ENCODE measurements around the gene PSTK. TPM values are rescaled to one million over a fixed set of nuclear protein-coding genes. Genes with fewer than 3 reads are reported as not detected.

Gene PSTK
- total and polyA plus RNA-seq, 2 of the 13 experiments (the other 11 are each of a cell fraction or from before 2014, with no cell fraction given): 8.2 to 9.3 TPM

DNA sequence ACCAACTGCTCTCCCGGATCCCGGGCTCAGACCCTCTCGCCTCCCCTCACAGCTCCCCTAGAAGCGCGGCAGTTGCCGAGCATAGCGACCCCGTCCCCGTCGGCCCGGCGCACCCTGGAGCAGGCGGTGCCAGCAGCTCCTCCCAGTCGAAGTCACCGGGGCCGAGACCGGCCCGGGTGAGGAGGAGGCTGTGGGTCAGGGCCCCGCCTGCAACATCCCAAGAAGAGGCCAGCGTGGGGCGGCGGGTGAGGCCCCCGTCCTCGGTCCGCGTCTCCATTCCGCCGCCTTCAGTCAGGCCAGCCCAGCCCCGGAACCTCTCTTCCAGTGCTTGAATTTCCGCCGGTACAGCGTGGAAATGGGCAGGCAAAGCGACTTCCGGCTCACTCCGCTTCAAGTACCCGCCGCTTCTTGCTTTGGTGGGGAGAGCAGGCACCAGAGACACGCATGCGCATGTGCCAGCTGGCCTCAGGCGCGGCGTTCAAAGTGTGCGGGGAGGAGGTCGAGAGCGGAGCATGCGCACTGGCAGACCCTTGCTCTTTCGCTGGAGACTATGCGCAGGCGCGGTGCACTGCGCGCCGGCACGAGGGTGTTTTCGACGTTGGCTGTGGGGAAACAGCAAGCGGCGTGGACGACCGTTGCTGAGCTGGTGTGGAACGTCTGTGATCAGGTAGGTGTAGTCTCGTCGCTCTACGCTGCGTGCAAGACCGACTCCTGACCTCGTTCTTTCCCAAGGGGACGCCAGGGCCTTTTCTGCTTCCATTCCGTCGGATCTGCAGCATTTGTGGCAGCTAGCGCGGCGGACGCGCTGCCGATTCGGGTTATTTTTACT is 26.1 kb upstream of the PSTK start, which contains the start of gene C10orf88 (continued):
- TF ChIP-seq, protein P1, sequence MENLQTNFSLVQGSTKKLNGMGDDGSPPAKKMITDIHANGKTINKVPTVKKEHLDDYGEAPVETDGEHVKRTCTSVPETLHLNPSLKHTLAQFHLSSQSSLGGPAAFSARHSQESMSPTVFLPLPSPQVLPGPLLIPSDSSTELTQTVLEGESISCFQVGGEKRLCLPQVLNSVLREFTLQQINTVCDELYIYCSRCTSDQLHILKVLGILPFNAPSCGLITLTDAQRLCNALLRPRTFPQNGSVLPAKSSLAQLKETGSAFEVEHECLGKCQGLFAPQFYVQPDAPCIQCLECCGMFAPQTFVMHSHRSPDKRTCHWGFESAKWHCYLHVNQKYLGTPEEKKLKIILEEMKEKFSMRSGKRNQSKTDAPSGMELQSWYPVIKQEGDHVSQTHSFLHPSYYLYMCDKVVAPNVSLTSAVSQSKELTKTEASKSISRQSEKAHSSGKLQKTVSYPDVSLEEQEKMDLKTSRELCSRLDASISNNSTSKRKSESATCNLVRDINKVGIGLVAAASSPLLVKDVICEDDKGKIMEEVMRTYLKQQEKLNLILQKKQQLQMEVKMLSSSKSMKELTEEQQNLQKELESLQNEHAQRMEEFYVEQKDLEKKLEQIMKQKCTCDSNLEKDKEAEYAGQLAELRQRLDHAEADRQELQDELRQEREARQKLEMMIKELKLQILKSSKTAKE (CRISPR knock-in tag; IDR thresholded peaks at IDR 0.05; ENCODE audit: borderline replicate concordance): no peak
- TF ChIP-seq ZNF839 (CRISPR knock-in tag; IDR thresholded peaks at IDR 0.05; ENCODE audit: borderline replicate concordance) (peak; percentile 92; the same call in 1 of the 2 replicates), NRL (CRISPR knock-in tag; IDR thresholded peaks at IDR 0.05; ENCODE audit: borderline replicate concordance) (peak; percentile 98), CHD2 (IDR thresholded peaks at IDR 0.05; ENCODE audit: low read depth, low read length) (0 out of 2 replicates have a peak, but pooled peaks have one; percentile 10), MIER3 (CRISPR knock-in tag; IDR thresholded peaks at IDR 0.05; ENCODE audit: borderline replicate concordance) (peak; percentile 95), NFATC3 (CRISPR knock-in tag; IDR thresholded peaks at IDR 0.05) (peak; percentile 54; the same call in 1 of the 2 replicates), ZBTB20 (CRISPR knock-in tag; IDR thresholded peaks at IDR 0.05; ENCODE audit: borderline replicate concordance, low read depth) (peak; percentile 93; the same call in 1 of the 2 replicates), KLF11 (CRISPR knock-in tag; IDR thresholded peaks at IDR 0.05) (peak; percentile 91), ZNF678 (CRISPR knock-in tag; IDR thresholded peaks at IDR 0.05) (peak; percentile 75), MYNN (CRISPR knock-in tag; IDR thresholded peaks at IDR 0.05; ENCODE audit: low read depth) (peak; percentile 67; the same call in 1 of the 2 replicates), HHEX (CRISPR knock-in tag; IDR thresholded peaks at IDR 0.05) (no peak), HES4 (CRISPR knock-in tag; IDR thresholded peaks at IDR 0.05; ENCODE audit: borderline replicate concordance) (peak; percentile 94), RFX1 (IDR thresholded peaks at IDR 0.05) (no peak), TRIM24 (CRISPR knock-in tag; IDR thresholded peaks at IDR 0.05) (no peak), ZNF850 (CRISPR knock-in tag; conservative IDR thresholded peaks at IDR 0.05) (0 out of 2 replicates have a peak, but pooled peaks have one; percentile 47), SNRNP70 (IDR thresholded peaks at IDR 0.05; ENCODE audit: low read depth, low read length) (no peak), NFE2L2 (IDR thresholded peaks at IDR 0.05; ENCODE audit: low read length) (no peak), PHB2 (IDR thresholded peaks at IDR 0.05; ENCODE audit: partially characterized antibody) (no peak), THYN1 (CRISPR knock-in tag; IDR thresholded peaks at IDR 0.05; ENCODE audit: borderline replicate concordance, low read depth) (0 out of 2 replicates have a peak, but pooled peaks have one; percentile 75), ZNF552 (CRISPR knock-in tag; IDR thresholded peaks at IDR 0.05; ENCODE audit: borderline replicate concordance) (peak; percentile 99), RBM39 (IDR thresholded peaks at IDR 0.05; ENCODE audit: low read depth, low read length, poor library complexity, severe bottlenecking) (peak; percentile 92), NONO (IDR thresholded peaks at IDR 0.05) (no peak), NONO (CRISPR knock-in tag; conservative IDR thresholded peaks at IDR 0.05) (peak; percentile 92), SMARCC2 (IDR thresholded peaks at IDR 0.05) (no peak), NCOA1 (CRISPR knock-in tag; IDR thresholded peaks at IDR 0.05) (0 out of 2 replicates have a peak, but pooled peaks have one; percentile 42), HNRNPUL1 (IDR thresholded peaks at IDR 0.05; ENCODE audit: low read depth, low read length) (no peak), TAF1 (CRISPR knock-in tag; IDR thresholded peaks at IDR 0.05) (peak; percentile 92)
- TF ChIP-seq, protein P2, sequence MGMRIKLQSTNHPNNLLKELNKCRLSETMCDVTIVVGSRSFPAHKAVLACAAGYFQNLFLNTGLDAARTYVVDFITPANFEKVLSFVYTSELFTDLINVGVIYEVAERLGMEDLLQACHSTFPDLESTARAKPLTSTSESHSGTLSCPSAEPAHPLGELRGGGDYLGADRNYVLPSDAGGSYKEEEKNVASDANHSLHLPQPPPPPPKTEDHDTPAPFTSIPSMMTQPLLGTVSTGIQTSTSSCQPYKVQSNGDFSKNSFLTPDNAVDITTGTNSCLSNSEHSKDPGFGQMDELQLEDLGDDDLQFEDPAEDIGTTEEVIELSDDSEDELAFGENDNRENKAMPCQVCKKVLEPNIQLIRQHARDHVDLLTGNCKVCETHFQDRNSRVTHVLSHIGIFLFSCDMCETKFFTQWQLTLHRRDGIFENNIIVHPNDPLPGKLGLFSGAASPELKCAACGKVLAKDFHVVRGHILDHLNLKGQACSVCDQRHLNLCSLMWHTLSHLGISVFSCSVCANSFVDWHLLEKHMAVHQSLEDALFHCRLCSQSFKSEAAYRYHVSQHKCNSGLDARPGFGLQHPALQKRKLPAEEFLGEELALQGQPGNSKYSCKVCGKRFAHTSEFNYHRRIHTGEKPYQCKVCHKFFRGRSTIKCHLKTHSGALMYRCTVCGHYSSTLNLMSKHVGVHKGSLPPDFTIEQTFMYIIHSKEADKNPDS (CRISPR knock-in tag; IDR thresholded peaks at IDR 0.05): no peak; the same call in 1 of the 2 replicates
